SK-N-MC (cell line): ENCODE results near the gene AS3MT.

Source experiments
- EZH2 ChIP-seq: fragments of 200-600 bp; sonication (generic); IDR thresholded peaks from one replicate; pipeline ENCODE4 v1.6.1; 2017; ENCODE audit warnings: antibody characterized with exemption
- FOXP2 ChIP-seq: optimal IDR thresholded peaks from 2 replicates; pipeline ENCODE3; 2011; ENCODE audit warnings: mild to moderate bottlenecking, moderate library complexity; ENCODE audit not compliant: insufficient read depth; ENCODE audit errors: extremely low read length, control extremely low read depth
- POLR2AphosphoS5 ChIP-seq: IDR thresholded peaks from 2 replicates; pipeline ENCODE4 v1.6.1; 2012; ENCODE audit warnings: mild to moderate bottlenecking, low read depth, low read length, borderline replicate concordance

GRCh38 chr10:102918817-102919245, 49.6 kb downstream of the AS3MT start:
- TF ChIP-seq EZH2, result no peak
- TF ChIP-seq POLR2AphosphoS5, result no peak
- no peak for TF ChIP-seq FOXP2
